Uterus (tissue), 2 donors: Measurements from ENCODE around the gene FAM163B.

Experiments
- CTCF ChIP-seq, 4 experiments: fragments of 200-600 bp in 2 of 4; fragments of 450-650 bp in 2 of 4; sonication (generic) in 2 of 4; IDR thresholded peaks; one replicate each; pipeline ENCODE4 v1.5.1; 2016 to 2019; ENCODE audit warnings: antibody characterized with exemption in 4 of 4, mild to moderate bottlenecking in 2 of 4, moderate library complexity in 1 of 4
- POLR2A ChIP-seq, 2 donors: fragments of 450-650 bp; IDR thresholded peaks; one replicate each; pipeline ENCODE4 v1.6.1; 2016; ENCODE audit warnings: antibody characterized with exemption in 2 of 2, mild to moderate bottlenecking in 1 of 2, moderate library complexity in 1 of 2

- TF ChIP-seq CTCF (IDR thresholded peaks at IDR 0.05) (no peak), POLR2A (IDR thresholded peaks at IDR 0.05) (no peak)
Observed at GRCh38 chr9:133584559-133585476, 24.4 kb downstream of the FAM163B start.
